Measurements from ENCODE around the gene UBAC2.

Gene UBAC2

DNA sequence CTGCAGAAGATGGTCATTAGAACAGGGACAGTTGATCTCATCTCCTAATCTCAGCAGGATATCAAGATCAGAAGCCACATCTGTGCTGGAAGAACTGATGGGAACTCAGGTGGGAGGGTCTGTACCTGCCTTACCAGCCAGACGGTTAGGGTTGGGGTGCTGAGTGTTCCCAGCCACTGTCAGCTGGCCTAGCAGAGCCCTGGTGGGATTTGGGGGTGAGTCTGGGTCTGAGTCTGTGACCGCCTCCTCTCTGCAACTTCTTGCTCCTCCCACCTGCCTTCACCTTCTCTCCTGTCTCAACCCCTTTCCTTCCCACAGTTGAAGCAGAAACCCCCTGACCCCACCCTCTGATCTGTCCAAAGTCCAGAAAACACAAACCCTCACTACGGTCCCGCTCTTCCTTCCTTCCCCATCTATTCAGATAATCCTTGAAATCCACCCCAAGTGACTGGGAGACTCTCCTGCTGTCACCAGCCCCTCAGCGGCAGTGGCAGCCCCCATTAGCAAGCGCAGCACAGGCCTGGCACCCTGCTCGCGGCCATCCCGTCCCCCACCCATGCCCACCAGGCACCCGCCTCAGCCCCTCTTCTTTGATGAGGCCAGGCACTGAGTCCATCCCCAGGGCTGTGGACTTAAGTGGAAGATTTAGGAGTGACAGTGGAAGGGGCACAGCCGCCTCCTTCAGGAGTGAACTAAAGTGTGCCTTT lies 198.4 kb downstream of the UBAC2 start:
- TF ChIP-seq, protein P1, sequence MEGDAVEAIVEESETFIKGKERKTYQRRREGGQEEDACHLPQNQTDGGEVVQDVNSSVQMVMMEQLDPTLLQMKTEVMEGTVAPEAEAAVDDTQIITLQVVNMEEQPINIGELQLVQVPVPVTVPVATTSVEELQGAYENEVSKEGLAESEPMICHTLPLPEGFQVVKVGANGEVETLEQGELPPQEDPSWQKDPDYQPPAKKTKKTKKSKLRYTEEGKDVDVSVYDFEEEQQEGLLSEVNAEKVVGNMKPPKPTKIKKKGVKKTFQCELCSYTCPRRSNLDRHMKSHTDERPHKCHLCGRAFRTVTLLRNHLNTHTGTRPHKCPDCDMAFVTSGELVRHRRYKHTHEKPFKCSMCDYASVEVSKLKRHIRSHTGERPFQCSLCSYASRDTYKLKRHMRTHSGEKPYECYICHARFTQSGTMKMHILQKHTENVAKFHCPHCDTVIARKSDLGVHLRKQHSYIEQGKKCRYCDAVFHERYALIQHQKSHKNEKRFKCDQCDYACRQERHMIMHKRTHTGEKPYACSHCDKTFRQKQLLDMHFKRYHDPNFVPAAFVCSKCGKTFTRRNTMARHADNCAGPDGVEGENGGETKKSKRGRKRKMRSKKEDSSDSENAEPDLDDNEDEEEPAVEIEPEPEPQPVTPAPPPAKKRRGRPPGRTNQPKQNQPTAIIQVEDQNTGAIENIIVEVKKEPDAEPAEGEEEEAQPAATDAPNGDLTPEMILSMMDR (IDR thresholded peaks at IDR 0.05), result no peak
- Histone ChIP-seq H3K27ac (no peak overlapping the region), H3K4me3 (no peak overlapping the region)
- DNase-seq (ENCODE audit: low spot score), result no peak

- no peak for DNase-seq (ENCODE audit: low spot score)
- TF ChIP-seq, protein P1 (IDR thresholded peaks at IDR 0.05), result no peak
- H3K27ac ChIP-seq, result no peak overlapping the region
- no peak overlapping the region for H3K4me3 ChIP-seq
These were observed 198.9 kb downstream of the UBAC2 start for GRCh38 chr13:99399623-99399974.

DNA sequence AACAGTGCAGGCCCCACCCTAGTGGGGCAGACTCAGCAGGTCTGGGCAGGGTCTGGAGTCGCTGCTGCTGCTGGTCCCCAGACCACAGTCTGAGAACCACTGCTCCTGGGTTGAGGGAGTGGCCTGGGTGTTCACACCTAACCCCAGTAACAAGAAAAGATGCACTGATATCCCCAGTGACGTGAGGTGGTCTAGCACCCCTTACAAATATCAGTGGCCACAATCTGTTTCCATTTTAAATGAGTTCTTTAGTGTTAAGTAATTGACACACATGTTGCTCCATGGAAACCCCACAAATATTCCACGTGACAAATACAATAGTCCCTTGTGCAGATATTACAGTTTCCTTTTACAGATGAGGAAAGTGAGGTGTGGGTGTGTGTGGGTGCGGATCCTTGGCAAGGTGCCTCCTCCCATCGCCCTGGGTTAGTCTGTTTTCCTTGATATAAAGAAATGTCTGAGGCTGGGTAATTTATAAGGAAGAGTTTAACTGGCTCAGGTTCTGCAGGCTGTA lies 202.9 kb downstream of the UBAC2 start:
- Histone ChIP-seq H3K27ac (no peak overlapping the region), H3K4me3 (no peak overlapping the region)
- DNase-seq (ENCODE audit: low spot score), result no peak
- TF ChIP-seq, protein P1 (IDR thresholded peaks at IDR 0.05), result no peak

DNA sequence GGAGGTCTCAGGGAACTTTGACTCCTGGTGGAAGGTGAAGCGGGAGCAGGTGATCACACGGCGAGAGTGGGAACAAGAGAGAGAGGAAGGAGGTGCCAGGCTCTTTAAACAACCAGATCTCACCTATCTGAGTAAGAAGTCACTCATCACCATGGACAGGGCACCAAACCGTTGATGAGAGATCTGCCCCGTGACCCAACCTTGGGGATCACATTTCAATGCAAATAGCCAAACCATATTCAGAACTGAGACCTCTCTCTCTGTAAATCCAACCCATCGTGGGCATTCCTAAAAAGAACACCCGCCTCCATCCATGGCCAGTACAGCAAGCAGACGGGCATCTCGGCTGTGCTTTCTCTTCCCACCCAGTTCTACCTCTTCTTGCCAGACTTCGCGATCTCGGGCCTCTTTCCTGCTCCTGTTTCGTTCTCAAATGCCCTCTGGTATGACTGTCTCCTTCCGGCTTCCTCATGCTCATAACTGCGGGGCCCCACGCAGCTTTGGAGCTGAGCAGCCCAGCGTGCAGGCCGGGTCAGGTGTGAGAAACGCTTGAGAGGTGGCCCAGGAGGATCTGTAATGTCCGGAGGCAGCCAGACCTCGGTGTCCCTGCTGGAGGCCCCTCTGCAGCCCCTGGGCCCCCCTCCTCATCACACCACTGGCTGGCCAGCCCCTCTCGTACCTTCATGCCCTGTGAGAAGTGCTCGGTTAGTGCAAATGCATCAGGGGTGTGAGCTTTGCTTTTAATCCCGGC lies 203.5 kb downstream of the UBAC2 start:
- DNase-seq (ENCODE audit: low spot score), result no peak
- Histone ChIP-seq H3K4me3 (no peak overlapping the region), H3K27ac (no peak overlapping the region)
- TF ChIP-seq, protein P1 (IDR thresholded peaks at IDR 0.05), result no peak

DNA sequence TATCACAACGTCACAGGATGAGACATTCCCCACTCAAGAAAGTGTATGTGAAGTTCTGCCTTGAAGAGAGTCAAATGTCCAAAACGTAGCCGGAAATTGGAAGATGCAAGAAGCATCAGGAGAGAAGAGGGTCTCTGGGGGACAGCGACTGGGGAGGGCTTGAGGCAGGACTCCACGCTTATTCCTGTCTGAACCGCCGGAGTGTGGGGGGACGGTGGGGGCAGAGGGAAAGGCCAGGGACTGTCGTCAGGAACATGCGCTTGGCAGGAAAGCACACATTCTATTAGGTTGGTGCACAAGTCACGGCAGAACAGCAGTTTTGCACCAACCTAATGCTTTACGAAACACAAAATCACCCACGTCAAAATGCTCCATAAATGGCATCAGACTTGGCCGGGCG lies 205.3 kb downstream of the UBAC2 start:
- TF ChIP-seq, protein P1 (IDR thresholded peaks at IDR 0.05), result no peak
- Histone ChIP-seq H3K27ac (peak overlapping the region in 1 of 2 donors; percentile 69), H3K4me3 (no peak overlapping the region)
- no peak for DNase-seq (ENCODE audit: low spot score)

DNA sequence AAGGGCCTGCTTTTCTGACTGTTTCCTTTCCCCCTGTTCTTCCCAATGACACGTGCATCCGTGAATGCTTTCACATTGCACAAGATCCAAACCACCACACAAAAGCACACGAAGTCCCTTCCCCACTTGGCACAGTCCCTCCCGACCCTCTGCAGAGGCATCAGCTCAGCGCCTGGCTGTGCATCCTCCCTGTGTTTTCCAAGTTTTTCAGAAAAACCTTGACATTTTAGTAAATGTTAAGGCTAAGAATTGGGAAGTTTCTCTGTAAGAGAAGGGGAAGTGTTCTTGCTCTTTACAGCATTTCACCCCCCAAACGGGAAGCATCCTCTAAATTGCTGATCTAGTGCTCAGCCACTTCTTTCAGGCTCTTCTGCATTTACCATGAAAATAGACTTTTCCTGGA lies 206.1 kb downstream of the UBAC2 start:
- TF ChIP-seq, protein P1 (IDR thresholded peaks at IDR 0.05), result no peak
- peak overlapping the region in 1 of 2 donors; percentile 28 for H3K27ac ChIP-seq
- H3K4me3 ChIP-seq, result no peak overlapping the region
- DNase-seq (ENCODE audit: low spot score), result no peak

All from coronary artery (tissue), 2 donors.